Stimulated activated CD8-positive, alpha-beta memory T cell treated with anti-CD3 and anti-CD28 coated beads, Interleukin-7, amount 100 ng/mL, for 1 hour (primary cell): Measurements from ENCODE around the gene KLHDC3.
"Not testable (repeated sequence)": the region's sequence is repeated elsewhere in the genome, so short reads cannot be mapped to it uniquely, and the experiment has no call there.

Experiments used
- DNase-seq, 2 donors: peaks; one replicate each; pipeline ENCODE4 v3.0.0-alpha.2; 2020; ENCODE audit warnings: low read depth in 2 of 2

KLHDC3 gene

DNA sequence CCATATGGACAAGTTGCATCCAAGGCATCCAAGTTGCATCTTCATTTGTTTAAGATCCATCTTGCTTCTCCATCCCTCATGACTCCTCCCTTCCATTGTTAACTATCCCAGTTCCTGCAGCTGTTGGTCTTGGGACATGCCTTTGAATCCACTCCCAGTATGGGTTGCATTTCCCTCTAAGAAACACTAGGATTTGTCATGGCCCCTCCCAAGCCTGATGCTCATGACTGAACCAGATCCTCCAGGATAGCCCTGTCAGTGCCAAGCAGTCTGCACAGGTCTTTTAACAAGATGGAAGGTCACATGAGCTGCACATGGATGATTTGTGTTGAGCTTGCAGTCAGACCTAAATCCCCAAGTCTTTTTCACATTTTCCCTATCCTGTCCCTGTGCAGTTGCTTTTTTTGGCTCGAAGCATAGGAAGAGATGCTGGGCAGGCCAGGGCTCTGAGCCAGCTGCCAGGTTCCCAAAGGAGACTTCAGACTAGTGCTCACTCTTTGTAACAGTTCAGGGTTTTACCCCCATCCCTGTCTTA is 25.5 kb upstream of the KLHDC3 start:
- no peak for DNase-seq

DNA sequence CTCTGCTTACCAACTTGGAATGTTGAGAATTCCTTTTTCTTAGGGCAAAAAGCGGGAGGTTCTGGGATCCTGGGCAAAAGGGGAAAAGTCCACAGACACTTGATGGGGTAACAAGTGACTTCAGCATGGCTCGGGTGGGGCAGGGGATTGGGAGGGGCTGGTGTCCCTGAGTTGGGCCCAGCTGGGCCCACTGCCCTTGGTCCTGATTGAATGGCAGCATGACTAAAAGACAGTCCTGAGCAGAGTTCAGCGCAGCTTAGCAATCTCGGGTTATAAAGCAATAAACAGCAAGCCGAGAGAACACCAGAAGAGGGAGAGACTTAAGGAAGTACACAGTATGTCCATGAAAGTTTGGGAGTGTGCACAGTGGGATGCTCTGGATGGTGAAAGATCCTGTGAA is 24.1 kb upstream of the KLHDC3 start:
- DNase-seq, result no peak

DNA sequence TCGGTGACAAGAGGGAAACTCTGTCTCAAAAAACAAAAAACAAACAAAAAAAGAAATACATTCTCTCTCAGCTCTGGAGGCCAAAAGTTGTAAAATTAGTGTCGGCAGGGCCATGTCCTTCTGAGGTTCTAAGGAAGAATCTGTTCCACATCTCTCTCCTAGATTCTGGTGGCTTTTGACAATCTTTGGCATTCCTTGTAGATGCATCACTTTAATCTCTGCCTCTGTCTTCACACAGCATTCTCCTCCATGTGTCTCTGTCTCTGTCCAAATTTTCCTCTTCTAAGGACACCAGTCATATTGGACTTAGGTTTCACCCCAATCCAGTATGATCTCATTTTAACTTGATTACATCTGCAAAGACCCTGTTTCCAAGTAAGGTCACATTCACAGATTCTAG is 20.6 kb upstream of the KLHDC3 start:
- DNase-seq, result no peak

DNA sequence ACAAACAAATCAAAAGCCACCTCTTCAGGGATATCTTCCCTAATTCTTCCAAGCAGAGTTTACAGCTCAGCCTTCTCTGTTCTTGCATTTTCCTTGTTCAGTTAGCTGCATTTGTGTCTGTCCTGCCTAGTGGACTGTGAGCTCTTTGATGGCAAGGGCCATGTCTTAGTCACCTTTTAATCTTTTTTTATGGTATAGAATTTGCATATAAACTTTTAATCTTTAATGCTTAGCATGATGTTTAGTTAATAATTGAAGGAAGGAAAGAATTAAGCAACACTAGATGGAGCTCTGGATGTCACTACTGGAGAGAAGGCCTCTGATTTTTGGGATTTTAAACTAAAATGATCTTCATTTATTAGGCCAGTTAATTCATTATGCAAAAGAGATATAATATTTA is 17.5 kb upstream of the KLHDC3 start:
- no peak for DNase-seq

DNA sequence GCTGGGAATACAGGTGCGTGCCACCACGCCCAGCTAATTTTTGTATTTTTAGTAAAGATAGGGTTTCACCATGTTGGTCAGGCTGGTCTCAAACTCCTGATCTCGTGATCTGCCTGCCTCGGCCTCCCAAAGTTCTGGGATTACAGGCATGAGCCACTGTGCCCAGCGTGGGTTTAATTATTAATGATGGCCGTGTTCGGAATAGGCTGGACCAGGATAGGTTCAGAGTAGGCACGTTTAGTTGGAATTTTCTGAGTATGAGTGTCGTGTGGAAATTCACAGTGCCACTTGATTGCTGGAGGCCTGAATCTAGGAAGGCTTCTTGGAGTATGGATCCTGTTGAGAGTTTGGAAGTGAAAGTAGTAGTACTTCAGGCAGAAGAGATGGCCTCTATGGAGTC is 15.8 kb upstream of the KLHDC3 start:
- not testable (repeated sequence) for DNase-seq

DNA sequence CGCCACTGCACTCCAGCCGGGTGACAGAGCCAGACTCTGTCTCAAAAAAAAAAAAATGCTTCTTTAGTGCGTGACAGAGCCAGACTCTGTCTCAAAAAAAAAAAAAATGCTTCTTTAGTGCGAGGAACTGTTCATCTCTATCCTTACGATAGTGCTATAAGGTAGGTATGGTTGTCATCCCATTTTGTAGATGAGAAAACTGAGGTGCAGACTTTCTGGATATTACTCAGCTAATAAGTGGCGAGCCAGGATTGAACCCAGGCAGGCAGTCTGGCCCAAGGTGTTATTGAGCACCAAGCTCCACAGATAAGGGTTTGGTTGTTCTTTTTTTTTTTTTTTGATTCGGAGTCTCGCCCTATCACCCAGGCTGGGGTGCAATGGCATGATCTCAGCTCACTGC is 12.2 kb upstream of the KLHDC3 start:
- DNase-seq, result no peak

DNA sequence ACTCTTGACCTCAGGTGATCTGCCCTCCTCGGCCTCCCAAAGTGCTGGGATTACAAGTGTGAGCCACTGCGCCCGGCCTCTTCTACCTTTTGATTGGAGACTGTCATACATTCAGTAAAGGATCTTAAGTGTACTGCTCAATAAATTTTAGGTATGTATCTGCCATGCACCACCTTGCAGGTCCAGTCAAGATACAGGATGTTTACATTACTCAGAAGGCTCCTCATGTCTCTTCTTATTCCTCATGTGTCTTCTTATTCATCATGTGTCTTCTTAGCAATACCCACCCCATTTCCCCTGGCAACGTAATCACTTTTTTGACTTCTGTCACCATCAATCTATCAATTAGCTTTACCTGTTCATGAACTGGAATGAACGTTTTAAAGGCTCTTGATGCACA is 8.2 kb upstream of the KLHDC3 start:
- no peak for DNase-seq

DNA sequence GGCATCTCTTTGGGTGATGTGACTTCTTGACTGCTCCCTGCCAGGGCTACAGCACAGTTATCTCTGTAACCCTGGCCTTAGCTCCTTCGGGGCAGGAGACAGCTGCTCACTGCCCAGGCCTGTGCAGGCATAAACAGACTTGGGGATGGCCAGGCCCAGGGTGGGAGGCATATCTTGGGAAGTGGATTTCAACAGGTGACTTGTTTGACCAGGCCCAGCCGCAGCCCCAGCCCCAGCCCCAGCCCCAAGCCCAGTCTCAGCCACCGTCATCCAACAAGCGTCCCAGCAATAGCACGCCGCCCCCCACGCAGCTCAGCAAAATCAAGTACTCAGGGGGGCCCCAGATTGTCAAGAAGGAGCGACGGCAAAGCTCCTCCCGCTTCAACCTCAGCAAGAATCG is 7.8 kb upstream of the KLHDC3 start:
- DNase-seq, result no peak

DNA sequence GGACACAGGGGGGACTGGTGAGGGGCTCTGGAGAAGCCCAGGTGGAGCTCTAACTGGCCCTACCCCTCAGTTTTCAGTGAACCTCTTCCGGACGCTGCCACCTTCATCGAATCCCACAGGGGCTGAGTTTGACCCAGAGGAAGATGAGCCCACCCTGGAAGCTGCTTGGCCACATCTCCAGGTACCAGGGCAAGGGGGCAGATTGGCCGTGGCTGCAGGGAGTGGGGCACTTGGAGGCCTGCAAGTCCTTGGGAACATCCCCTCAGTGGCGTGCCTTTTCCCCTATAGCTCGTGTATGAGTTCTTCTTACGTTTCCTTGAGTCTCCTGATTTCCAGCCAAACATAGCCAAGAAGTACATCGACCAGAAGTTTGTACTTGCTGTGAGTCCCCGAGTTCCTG is 6.9 kb upstream of the KLHDC3 start:
- DNase-seq, result no peak

DNA sequence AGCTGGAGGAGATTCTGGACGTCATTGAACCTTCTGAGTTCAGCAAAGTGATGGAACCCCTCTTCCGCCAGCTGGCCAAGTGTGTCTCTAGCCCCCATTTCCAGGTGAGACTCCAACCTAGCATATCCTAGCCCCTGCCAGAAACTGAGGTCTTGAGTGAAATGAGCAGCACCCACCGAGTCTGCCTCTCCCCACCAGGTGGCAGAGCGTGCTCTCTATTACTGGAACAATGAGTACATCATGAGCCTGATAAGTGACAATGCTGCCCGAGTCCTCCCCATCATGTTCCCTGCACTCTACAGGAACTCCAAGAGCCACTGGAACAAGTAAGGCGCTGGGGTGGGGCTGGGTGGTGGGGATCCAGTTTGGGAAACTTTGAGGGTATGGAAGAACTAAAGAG is 4.9 kb upstream of the KLHDC3 start:
- DNase-seq, result no peak

DNA sequence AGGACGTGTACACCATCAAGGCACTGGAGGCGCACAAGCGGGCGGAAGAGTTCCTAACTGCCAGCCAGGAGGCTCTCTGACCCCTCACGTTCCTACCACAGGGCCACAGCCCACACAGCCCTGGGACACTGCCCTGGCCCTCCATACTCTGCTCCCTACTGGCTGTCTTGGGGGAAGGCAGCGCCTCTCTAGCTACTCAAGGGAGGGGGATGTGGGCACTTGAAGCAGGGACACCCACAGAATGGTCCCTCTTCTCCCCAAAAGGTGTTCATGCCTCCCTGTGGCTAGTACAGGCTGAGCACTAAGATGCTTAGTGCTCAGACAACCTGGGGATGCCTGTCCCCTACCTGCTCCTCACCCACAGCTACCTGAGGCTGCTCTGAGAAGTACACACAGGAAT is 2.8 kb upstream of the KLHDC3 start:
- no peak for DNase-seq

DNA sequence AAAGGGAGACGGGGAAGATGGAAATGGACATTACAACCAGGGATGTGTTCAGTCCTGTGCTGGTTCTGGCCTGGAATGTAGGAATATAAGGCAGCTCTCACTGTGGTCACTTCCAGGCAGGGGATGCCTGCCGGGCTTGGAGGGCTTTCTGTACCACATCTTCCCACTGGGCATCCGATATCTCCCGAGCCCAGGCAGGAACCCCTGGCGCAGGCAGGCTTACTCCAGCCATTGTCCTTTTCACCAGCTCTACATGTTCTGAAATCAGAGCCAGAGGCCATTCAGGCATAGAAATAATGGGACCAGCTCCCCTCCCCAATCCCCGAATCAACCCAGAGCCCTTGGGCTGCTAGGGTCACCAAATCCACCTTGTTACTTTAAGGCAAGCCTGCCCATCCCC is 1.7 kb upstream of the KLHDC3 start:
- no peak for DNase-seq

DNA sequence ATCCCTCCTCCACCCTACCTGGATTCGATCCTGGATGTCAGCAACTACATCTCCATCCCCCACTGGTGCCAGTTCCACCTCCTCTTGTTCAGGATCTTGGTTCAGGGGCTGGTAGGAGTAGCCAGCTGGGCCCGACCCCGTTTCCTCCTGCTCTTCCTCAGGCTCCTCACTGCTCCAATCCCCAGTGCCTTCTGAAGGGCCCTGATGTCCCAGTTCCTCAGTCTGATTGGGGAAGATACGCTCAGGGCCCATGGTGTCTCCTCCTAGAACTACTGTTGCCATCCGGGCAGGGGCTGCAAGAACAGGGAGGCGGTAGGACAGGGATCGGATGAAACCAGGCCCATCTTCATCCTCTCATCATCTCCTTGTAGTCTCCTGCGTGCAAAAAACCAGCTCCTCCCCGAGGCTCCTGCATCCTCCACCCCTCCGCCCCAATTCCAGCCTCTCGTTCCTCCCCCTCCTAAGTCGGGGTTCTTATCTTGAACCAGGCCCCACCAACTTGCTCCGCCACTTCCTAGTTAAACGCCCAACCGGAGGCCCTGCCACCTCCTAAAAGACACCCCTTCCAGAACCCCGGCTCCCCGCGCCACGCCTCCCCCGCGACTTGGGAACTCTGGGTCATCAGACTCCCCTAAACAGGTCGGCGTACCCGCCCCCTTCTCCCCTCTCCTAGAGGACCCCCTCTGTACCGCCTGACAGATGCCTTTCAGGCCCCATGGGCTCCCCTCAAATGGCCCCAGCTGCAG is 779 bp upstream of the KLHDC3 start:
- no peak for DNase-seq

DNA sequence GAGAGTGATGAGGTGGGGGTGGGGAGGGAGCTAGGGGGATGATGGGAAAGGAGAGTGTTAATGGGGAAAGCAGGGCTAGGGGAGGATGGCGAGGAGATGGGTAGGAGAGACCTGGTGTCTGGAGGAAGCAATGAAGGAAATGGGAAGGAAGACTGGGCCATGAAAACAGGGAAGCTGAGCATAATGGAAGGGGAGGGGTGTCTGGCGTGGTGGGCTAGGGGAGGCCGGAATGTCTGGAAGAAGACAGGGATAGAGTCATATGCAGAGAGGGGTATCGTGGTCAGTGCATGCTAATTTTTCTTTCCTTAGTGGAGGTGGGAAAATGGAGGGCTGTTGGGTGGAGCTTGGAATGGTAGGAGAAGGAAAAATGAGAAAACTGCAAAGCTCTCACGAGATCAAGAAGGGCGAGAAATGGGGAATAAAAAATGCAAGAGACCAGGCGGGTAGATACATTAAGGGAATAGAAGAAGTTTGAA is 423 bp downstream of the KLHDC3 start:
- DNase-seq, result no peak

DNA sequence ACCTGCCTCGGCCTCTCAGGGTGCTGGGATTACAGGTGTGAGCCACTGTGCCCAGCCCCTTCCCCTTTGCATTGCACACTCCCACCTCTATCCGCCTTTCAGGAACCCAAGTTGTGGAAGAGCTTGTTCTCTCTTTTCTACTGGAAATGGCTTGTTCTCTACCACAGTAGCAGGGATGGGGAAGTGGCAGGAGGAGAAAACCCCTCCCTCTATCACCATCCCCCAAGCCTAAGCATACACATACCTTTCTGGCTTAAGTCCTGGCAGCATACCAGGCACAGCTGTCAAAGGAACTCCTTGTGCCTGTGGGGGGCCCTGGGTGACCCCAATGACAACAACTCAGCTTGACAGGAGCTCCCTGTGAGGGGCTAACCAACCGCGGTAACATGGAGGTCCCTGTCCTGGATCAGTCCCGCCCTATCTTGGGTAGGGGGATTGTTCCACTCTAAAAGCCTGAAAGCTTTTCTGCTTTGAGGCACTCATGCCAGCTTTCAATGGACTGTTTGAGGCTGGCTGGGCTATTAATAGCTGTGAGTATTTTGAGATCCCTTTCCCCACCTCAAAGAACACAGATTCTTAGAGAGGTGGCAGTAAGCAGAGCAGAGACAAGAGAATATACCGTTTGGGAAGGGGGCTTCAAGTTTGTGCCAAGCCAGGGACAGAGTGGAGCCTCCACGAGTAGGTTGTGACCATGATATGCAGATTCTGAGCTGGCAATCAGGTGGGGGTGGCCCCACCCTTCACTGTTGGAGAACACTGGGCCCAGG is 2.3 kb downstream of the KLHDC3 start:
- DNase-seq, result no peak

DNA sequence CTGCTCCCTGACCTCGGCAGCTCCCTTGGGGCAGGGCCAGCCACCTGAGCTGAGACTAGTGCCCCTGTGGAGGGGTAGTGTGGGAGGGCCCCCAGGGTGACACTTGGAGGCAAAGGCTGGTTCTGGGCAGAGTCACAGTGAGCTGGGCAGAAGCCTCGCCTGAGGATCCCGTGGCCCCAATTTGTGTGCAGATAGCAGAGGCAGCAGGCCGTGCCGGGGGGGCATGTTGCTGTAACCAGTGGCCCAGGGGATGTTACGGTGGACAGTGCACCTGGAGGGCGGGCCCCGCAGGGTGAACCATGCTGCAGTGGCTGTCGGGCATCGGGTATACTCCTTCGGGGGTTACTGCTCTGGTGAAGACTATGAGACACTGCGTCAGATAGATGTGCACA is 2.9 kb downstream of the KLHDC3 start:
- DNase-seq, result no peak

DNA sequence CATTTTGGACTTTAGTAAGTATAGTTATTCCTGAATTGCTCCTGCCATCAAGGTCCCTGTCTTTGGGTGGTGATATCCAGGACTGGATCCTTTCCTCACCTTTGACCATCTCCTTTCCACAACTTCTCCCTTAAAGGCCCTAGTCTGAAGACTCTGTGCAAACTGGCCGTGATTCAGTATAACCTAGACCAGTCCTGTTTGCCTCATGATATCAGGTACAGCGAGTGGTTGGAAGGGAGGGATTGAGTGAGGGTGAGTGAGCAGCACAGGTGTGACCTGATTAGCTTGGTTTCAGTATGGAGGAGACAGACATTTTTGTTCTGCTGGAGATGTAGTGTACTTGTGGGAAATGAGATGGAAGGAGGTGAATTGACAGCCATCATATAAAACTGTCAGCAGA is 5.1 kb downstream of the KLHDC3 start:
- no peak for DNase-seq

DNA sequence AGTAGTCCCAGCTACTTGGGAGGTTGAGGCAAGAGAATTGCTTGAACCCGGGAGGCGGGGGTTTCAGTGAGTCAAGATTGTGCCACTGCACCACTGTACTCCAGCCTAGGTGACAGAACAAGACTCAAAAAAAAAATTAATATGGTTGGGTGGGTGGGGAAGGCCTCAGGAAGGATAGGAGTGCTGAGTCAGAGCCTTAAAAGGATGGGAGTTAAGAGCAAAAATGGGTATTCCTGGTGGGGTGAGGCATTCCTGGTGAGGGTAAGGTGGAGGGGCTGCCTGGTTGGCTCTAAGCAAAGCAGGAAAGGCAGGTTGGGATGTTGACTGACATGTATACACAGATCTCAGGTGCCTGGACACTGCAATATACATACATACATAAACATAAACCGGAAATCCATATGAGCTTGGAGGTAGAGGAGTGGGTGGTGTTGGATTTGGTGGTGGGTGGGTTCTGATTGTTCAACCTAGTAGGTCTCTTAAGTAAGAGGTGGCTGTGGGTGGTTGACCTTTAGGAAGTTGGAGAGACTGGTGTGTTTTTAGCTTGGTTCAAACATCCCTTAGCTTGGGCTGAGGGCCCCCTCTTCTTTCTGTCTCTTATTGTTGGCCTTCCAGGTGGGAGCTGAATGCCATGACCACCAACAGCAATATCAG is 6.1 kb downstream of the KLHDC3 start:
- no peak for DNase-seq

DNA sequence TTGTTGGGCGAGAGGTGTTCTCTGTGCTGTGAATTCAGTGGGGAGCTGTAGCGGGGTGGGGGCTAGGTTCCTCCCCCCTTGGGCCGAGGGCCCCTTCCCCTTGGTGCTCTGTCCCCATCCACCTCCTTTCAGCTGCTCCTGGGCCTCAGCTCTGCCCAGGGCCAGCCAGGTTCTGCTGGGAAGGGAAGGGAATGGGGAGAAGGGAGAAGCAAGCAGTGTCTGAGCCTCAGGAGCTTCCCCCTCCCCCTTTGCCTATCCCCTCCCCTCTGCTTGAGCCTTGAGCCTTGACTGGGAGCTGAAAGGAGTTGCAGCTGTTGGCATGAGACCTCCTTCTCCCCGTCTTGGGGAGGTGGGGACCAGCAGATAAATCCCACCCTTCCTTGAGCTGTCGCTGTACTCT is 6.8 kb downstream of the KLHDC3 start:
- DNase-seq, result no peak

DNA sequence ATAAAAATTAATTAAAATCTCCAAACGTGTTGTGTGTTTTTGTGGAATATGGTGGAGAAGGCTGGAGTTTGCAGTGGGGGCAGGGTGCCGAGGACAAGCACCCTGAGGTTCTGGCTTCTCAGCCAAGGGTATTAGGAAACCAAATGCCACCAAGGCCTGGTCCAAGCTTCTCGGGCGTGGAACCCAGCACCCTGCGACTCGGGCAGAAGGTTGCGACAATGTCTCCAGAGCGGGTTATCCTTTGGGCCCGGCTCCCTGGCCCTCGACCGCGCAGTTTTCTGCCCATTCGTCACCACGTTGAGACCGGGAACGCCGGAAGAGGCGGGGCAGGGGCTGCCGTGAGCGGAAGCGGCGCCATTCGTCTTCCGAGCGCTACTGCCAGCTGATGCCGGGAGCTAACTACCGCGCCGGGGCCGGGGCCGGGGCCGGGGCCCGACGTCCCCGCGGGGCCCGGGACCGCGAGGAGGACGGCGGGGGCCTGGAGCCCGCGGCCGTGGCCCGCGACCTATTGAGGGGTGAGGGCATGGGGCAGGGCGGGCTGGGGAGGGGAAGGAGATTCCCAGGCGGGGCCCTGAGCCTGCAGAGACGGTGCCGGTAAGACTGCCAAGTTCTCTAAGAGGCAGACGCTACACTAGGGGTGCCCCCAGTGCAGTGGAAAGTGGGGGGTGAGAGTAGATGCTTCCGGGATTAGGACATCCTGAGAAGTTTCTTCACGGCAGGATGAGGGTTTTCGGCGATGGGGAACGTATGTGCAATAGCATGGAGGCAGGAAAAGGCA is 7.4 kb downstream of the KLHDC3 start, which contains the start of gene RRP36:
RRP36 (plus strand) TSS at position 354 of the 778 bp plus-strand sequence; CDS start at position 386, 32 bp downstream.
- DNase-seq, result peak; percentile 33

DNA sequence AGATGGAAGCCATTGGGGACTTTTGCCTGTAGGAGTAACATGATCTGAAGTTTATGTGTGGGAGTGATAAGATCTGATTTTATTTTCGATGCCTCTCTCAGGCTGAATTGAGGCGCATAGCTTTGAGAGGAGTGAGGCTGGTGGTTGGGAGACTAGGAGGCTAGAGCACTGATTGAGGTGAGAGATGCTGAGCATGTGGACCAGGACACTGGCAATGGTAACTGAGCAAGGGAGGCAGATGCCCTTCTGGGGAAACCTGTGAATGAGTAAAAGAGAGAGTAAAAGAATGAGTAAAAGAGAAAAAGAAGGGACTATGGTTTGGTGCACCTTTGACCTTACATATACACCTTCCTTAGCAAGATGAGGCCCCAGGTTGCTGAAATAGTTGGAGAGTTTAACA is 10.4 kb downstream of the KLHDC3 start:
- no peak for DNase-seq

DNA sequence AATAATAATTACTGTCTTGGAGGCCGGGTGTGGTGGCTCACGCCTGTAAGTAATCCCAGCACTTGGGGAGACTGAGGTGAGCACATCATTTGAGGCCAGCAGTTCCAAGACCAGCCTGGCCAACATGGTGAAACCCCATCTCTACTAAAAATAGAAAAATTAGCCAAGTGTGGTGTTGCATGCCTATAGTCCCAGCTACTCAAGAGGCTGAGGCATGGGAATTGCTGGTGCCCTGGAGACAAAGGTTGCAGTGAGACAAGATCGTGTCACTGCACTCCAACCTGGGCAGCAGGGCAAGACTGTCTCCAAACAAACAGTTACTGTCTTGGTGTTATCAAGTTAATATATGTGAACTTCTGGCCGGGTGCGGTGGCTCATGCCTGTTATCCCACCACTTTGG is 12.3 kb downstream of the KLHDC3 start:
- no peak for DNase-seq
